Suprapubic skin (tissue), 4 donors: ENCODE data around the gene SORCS3.

ENCODE experiments used
- POLR2A ChIP-seq, 2 donors: fragments of 450-650 bp; IDR thresholded peaks; one replicate each; pipeline ENCODE4 v1.6.1; 2017; ENCODE audit warnings: antibody characterized with exemption in 2 of 2, mild to moderate bottlenecking in 2 of 2, moderate library complexity in 2 of 2
- POLR2AphosphoS5 ChIP-seq, 3 donors: sonication (generic); formaldehyde crosslinking; IDR thresholded peaks; one replicate each; pipeline ENCODE4 v1.6.1; 2017; ENCODE audit warnings: antibody characterized with exemption in 3 of 3

GRCh38 chr10:104762793-104763192 lies 121.7 kb downstream of the SORCS3 start:
- TF ChIP-seq POLR2AphosphoS5 (IDR thresholded peaks at IDR 0.05): no peak
- TF ChIP-seq POLR2A (IDR thresholded peaks at IDR 0.05): no peak
